Spinal cord (tissue), 10 donors: ENCODE data around the gene NOC4L. TPM values are rescaled to one million over a fixed set of nuclear protein-coding genes. Genes with fewer than 3 reads are reported as not detected.
"Not testable (repeated sequence)": the region's sequence is repeated elsewhere in the genome, so short reads cannot be mapped to it uniquely, and the experiment has no call there.

ENCODE experiments used
- DNase-seq, 6 donors: peaks; one replicate each; pipeline versions ENCODE4 v3.0.0 to v3.0.0-alpha.2; 2013 to 2015; ENCODE audit warnings: low spot score in 6 of 6, low read depth in 4 of 6
- H3K27ac ChIP-seq: one replicate; pipeline ENCODE4 v1.5.1; 2013; ENCODE audit warnings: low read depth, low read length, control low read depth
- H3K27me3 ChIP-seq: one replicate; pipeline ENCODE4 v1.6.1; 2013; ENCODE audit warnings: low read length; ENCODE audit not compliant: control insufficient read depth, insufficient read depth
- H3K36me3 ChIP-seq: one replicate; pipeline ENCODE4 v1.6.1; 2013; ENCODE audit warnings: low read length; ENCODE audit not compliant: control insufficient read depth, insufficient read depth
- H3K4me1 ChIP-seq: one replicate; pipeline ENCODE4 v1.6.1; 2013; ENCODE audit warnings: low read length; ENCODE audit not compliant: control insufficient read depth, insufficient read depth
- H3K4me3 ChIP-seq: one replicate; pipeline ENCODE4 v1.5.1; 2013; ENCODE audit warnings: low read depth, low read length, control low read depth
- H3K9me3 ChIP-seq: one replicate; pipeline ENCODE4 v1.6.1; 2013; ENCODE audit warnings: low read length; ENCODE audit not compliant: control insufficient read depth, insufficient read depth
- WGBS: methylation state at CpG from one replicate; pipeline ENCODE4 v1.1.5; 2013; ENCODE audit warnings: missing lambda C conversion rate; ENCODE audit not compliant: insufficient coverage; 5-methylcytosine and 5-hydroxymethylcytosine counted together
- polyA plus RNA-seq, 2 donors: library from polyadenylated mRNA; unstranded; fragments of 120-200 nt; gene quantifications; one replicate each; pipeline ENCODE4 v1.2.1, GENCODE V29; 2013; ENCODE audit not compliant: insufficient read length in 2 of 2
- total RNA-seq, 2 donors: library from RNA; depleted of rRNA in 1 of 2; stranded (reverse); fragments of 120-200 nt in 1 of 2; fragments of >200 nt in 1 of 2; gene quantifications; one replicate each; pipeline versions ENCODE4 v1.2.3 to v1.2.4, GENCODE V29; 2013 to 2014
- donor health status: healthy.

Gene NOC4L
- total and polyA plus RNA-seq, 4 donors, result 6.1 to 26.8 (median 16.3) TPM

GRCh38 chr12:132132609-132133430 lies 11.4 kb upstream of the NOC4L start:
- WGBS, result 93% methylated on average over 34 of the region's 39 CpGs
- H3K27me3 ChIP-seq, result no peaks in the 10 kb centered on the region
- H3K27ac ChIP-seq, result no peak overlapping the region
- no peaks in the 10 kb centered on the region for H3K9me3 ChIP-seq
- peaks cover 6% of the 10 kb centered on the region for H3K4me1 ChIP-seq
- no peak for DNase-seq
- H3K36me3 ChIP-seq, result peaks cover 46% of the 10 kb centered on the region
- H3K4me3 ChIP-seq, result no peak overlapping the region

- H3K4me1 ChIP-seq, result peaks cover 6% of the 10 kb centered on the region
- H3K36me3 ChIP-seq, result peaks cover 55% of the 10 kb centered on the region
- H3K9me3 ChIP-seq, result no peaks in the 10 kb centered on the region
- no peaks in the 10 kb centered on the region for H3K27me3 ChIP-seq
- no peak for DNase-seq
- H3K4me3 ChIP-seq, result no peak overlapping the region
- 63% methylated on average over 18 of the region's 27 CpGs for WGBS
- H3K27ac ChIP-seq, result no peak overlapping the region
Observed at GRCh38 chr12:132133952-132134652, 10.2 kb upstream of the NOC4L start.

- H3K27ac ChIP-seq, H3K27me3 ChIP-seq, H3K4me3 ChIP-seq, H3K9me3 ChIP-seq, H3K4me1 ChIP-seq, DNase-seq: not testable (repeated sequence)
- H3K36me3 ChIP-seq, result peaks cover 55% of the 10 kb centered on the region
- WGBS, result no CpG with 5 or more reads among the region's 39 CpGs
Observed at GRCh38 chr12:132134653-132135183, 9.5 kb upstream of the NOC4L start.

- not testable (repeated sequence) for H3K27me3 ChIP-seq, H3K9me3 ChIP-seq, DNase-seq, H3K4me1 ChIP-seq, H3K4me3 ChIP-seq, H3K27ac ChIP-seq
- H3K36me3 ChIP-seq, result peaks cover 59% of the 10 kb centered on the region
- 85% methylated on average over 12 of the region's 21 CpGs for WGBS
Observed at GRCh38 chr12:132136226-132136625, 8.0 kb upstream of the NOC4L start.

DNA sequence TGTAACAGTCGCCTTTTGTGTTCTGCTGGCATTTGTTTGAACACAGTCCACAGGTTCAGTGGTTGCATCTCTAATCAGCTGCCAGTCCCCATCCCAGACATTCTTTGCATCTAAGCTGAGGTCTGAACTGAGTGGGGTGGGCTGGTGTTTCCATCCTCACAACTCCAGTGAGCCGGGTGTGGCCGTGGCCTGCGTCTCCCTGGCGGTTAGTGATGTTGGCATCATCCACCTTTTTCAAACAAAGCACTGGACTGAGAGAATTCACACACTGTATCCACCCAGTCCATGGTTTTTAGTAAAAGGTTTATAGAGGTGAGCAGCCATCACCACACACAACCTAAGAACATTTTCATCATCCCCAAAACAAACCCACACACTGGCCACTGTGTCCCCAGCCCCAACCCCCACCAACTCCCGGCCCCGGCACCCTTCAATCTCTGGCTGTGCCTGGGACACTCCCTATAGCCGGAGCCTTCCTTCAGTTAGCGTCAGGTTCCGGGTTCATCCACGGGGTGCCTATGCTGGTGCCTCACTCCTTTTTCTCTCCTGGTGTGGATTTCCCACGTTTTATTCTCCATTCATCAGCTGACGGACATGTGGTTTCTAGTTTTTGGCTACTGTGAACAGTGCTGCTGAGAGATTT lies 6.7 kb upstream of the NOC4L start:
- no peaks in the 10 kb centered on the region for H3K27me3 ChIP-seq
- peaks cover 64% of the 10 kb centered on the region for H3K36me3 ChIP-seq
- no peak overlapping the region for H3K4me3 ChIP-seq
- 70% methylated on average over 7 of the region's 13 CpGs for WGBS
- no peak for DNase-seq
- H3K4me1 ChIP-seq, result peaks cover 14% of the 10 kb centered on the region
- H3K27ac ChIP-seq, result no peak overlapping the region
- H3K9me3 ChIP-seq, result no peaks in the 10 kb centered on the region

DNA sequence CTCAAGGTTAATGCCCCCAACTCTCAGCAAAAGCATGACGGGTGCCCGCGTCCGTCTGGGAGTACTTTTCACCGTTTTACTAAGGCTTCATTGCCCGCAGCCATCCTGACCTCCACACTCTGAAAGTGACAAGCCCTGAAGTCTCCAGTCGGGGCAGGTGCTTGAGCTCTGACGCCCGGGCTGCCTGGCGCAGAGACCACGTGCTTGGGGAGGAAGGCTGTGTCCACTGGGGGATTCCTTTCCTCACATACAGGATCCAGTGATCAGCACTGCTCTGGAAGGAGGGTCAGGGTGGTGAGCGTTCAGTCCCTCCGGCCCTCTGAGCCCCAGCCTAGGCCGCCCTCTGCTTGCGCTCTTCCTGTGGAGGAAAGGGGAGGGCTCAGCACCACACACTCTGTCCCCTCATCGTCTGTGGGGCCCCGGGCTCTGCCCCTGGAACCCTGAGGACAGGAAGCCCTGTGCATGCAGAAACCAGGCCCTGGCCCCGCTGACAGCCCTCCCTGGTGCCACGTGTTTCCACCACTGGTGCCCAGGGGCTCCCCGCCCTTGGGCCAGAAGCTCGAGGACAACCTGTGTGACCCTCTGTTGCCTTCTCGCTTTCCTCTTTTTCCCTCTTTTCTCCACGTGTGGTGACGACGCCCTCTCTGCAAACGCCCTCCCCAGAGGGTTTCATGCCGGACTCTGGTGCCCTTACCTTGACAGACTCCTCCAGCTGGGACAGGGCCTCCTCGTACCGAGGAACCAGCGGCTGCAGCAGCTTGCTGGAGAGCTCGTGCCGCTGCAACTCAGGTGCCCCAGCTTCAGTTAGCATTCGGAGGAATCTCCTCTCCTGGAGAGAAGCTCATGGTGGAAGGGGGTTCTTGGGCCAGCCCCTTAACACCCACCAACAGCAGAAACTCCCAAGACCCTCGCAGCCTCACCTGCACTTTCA lies 5.1 kb upstream of the NOC4L start:
- no peak for DNase-seq
- Histone ChIP-seq H3K9me3 (no peaks in the 10 kb centered on the region), H3K27ac (no peak overlapping the region), H3K36me3 (peaks cover 58% of the 10 kb centered on the region), H3K27me3 (no peaks in the 10 kb centered on the region), H3K4me3 (no peak overlapping the region), H3K4me1 (peaks cover 23% of the 10 kb centered on the region)
- WGBS, result 92% methylated on average over 28 of the region's 34 CpGs

GRCh38 chr12:132139912-132140311 lies 4.3 kb upstream of the NOC4L start:
- no peak for DNase-seq
- Histone ChIP-seq H3K36me3 (peaks cover 58% of the 10 kb centered on the region), H3K4me1 (peaks cover 26% of the 10 kb centered on the region), H3K4me3 (no peak overlapping the region), H3K9me3 (no peaks in the 10 kb centered on the region), H3K27me3 (no peaks in the 10 kb centered on the region), H3K27ac (no peak overlapping the region)
- WGBS, result 91% methylated on average over 27 of the region's 27 CpGs

DNA sequence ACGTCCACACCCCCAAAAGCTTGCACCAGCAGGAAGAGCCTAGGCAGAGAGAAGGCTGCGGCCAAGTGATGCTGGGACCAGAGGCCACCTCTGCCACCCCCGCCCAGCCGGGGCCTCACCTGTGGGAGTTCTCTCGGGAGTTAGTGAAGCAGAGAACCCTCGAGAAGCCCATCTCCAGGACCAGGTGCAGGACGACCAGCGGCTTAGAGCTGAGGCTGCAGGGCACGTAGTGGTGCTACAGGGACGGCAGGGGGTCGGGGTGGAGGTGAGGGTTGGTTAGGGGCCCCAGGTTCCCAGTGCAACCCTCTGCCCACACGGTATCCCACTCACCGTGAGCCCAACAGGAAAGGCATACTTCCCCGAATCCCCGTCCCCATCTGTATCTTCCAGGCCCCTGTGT lies 3.8 kb upstream of the NOC4L start:
- Histone ChIP-seq H3K9me3 (no peaks in the 10 kb centered on the region), H3K4me3 (no peak overlapping the region), H3K27ac (no peak overlapping the region), H3K4me1 (peaks cover 32% of the 10 kb centered on the region), H3K27me3 (no peaks in the 10 kb centered on the region), H3K36me3 (peaks cover 61% of the 10 kb centered on the region)
- DNase-seq, result no peak
- 99% methylated on average over 13 of the region's 15 CpGs for WGBS
